ENCODE measurements around the gene CORO2B. TPM values are rescaled to one million over a fixed set of nuclear protein-coding genes. Genes with fewer than 3 reads are reported as not detected.

Gene CORO2B
- polyA plus RNA-seq, 3 donors, result 24.9 to 26.8 (median 26.6) TPM

DNA sequence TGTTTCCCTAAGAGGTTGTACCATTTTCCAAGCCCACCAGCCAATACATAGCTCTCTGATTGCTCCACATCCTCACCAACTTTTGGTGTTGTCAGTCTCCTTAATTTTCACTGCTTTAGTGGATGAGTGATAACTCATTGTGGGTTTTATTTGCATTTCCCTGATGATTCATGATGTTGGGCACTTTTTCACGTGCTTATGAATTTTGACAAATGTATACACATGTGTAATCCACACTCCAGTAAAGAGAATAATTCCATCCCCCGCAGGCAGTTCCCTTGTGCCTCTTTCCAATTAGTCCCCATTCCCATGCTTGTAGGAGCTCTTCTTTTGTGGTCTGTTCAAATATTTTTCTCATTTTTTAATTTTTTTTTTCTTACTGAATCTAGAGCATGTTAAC lies 189.5 kb downstream of the CORO2B start:
- no peak for DNase-seq

DNA sequence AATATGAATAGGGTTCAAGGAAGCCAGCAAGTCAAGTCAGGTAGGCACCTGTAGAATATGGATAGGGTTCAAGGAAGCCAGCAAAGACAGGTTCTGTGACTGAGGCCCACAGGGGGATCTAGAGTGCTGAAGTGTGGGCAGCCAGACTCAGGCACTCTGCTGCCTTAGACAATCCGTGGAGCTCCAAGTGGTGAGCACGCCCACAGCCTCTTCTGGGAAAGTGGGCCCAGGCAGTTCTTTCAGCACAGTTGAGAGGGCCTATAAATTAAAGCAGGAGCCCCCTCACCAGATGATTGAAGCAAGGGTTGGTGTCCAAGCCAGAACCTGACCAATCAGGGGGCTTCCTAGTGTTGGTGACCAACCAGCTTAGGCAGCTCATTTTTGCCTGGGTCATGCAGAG lies 190.9 kb downstream of the CORO2B start:
- DNase-seq, result no peak

DNA sequence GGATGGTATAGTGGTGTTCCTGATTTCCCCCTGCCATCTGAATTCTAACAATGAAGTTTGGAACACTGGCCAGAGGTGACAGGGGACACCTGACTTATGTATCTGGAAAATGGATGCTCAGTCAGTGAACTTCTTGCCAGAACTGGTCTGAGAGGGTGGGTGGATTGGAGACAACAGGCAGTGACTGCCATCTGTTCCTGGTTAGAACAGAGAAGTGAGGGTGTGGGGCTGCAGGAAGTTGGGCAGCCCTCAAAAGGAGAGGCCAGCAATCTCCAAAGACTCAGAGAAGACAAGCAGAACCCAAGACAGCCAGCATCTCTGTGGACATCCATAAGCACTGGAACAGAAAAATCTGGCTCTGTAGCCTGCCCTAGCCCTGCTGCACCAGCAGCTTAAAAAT lies 191.4 kb downstream of the CORO2B start:
- DNase-seq, result no peak

DNA sequence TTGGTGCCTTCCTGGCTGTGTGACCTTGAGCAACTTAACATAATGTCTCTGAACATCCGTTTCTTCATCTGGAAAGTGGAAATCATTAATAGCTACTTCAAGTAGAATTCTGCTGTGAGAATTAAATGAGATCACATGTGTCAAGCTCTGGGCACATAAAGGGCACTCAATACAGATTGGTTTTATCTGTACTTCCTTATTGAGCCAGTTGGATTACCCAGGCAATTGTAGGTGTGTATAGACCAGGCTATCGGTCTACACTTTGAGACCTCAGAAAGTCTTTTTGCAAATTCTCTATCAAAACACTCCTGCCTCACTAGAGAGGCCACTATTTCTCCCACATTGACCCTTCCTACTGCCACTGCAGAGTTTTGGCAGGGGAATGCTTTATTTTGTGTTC lies 194.2 kb downstream of the CORO2B start:
- DNase-seq, result no peak

DNA sequence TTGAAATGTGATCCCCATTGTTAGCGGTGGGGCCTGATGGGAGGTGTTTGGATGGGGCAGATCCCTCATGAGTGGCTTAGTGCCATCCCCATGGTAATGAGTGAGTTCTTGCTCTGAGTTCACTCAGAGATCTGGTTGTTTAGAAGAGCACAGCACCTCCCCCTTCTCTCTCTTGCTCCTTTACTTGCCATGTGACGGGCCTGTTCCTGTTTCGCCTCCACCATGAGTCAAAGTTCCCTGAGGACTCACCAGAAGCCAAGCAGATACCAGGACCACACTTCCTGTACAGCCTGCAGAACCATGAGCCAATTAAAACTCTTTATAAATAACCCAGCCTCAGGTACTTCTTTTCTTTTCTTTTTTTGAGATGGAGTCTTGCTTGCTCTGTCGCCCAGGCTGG lies 195.3 kb downstream of the CORO2B start:
- no peak for DNase-seq

DNA sequence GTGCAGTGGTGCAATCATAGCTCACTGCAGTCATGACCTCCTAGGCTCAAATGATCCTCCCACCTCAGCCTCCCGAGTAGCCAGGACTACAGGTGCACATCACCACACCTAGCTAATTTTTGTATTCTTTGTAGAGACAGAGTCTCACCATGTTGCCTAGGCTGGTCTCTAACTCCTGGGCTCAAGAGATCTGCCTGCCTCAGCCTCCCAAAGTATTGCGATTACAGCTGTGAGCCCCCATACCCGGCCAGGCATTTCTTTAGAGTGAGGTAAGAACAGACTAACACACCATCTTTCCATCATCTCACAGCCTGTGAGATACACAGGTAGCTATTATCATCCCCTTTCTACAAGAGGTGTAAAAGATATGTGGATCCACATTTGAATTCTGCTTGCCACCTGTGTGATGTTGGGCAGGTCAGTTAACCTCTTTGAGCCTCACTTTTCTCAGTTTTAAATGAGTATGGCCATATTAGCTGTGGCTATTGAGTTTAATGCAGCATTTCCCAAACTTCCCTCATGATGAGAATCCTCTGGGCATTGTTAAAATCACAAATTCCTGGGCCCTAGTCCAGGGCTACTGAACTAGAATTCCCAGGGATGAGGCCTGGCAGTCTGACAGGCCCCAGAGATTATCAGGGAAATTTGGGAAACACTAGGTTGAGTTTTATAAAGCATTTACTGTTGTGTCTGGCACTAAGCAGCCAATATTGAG lies 195.9 kb downstream of the CORO2B start:
- DNase-seq, result no peak

DNA sequence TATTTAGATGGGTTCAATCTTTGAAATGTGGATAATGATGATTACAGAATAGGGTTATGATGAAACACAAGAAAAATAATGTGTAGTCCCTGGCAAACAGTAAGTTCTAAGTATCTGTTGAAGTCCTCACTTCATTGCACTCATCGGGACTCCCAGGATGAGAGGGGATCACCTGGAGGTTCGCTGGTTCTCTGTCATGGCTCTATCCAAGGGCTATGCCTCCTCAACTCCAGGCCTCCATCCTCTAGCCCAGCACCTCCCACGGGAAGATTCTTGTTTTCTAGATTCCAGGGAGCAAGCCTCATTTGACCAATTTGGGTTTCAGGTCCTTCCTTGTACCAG lies 196.4 kb downstream of the CORO2B start:
- no peak for DNase-seq

DNA sequence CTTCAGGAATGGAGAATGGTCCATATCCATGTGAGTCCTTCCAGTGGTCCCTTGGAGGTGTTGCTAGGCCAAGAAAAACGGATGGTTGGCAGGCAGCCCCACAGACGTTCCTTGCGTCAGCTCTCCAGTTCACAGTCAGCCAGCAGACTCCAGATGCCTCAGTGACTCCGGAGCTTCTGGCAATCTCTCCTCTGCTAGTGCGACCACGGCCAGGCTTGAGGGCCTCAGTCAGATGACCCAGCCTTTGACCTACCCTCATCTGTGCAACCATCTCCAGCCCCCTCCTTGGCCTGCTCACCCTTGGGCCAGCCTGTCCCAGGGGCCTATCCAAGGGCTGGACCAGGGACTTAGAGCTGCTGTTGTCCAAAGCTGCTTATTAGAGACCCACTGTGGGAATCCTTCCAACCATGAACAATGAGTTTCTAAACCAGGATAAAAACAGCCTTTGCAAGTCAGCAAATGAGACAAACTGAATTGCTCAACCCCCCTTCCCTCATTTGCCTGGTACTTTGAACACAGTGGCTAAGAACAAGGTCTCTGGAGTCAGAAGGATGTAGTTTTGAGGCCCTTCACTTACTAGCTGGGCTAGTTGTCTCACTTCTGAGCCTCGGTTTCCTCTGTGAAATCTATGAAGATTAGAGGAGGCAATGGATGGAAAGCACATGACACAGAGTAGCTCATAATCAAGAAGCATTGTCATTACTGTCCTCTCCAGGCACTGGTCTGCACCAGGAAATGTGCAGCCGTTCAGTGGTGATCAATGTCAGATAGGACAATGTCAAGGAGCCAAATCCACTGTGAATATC lies 197.1 kb downstream of the CORO2B start:
- DNase-seq, result no peak

DNA sequence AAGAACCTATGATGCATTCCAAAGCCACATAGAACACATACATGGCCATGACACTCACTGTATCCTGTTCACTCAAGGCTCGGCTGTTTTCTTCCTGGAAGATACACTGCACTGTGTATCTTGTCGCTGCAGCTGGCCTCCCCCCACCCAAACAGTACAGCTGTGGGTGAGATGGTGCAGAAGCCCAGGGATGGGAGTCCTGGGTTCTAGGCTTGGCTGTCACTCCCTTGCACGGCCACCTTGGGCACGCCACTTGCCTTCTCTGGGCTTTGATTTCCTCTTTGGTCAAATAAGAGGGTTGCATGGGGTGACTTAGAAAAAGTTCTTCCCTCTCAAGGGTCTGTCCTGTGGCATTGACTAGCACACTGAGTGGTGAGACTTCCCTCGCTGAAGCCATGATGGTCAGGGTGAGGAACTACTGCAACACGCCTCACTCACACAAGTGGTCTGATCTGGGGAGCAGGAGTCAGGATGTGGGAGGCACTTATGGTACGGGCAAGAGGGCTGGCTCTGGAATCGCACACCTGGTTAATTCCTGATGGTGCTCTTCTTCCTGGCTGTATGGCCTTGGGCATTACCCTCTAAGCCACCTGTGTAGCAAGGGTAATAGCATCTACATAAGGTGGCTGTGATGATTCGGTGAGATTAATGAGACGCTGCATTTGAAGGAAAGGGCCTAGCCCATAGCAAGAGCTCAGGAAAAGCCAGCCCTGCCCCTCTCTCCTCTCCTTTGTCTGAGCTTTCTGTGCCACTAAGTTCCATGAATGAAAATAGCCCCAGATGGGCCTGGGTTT lies 197.9 kb downstream of the CORO2B start:
- no peak for DNase-seq

Other genes starting within 250 kb of the CORO2B start
- 1 to 10 TPM; 2.3 to 2.9 (median 2.6) TPM for gene ITGA11, start 146.8 kb upstream of the CORO2B start, polyA plus RNA-seq (ENCODE audit: insufficient read length in 3 of 3)
- gene ANP32A, start 241.9 kb downstream of the CORO2B start, polyA plus RNA-seq (ENCODE audit: insufficient read length in 3 of 3), result 100 to 1,000 TPM; 272 to 311 (median 286) TPM